HG03025 (cell line): ENCODE measurements around the gene KRTAP4-7.
"Not testable (repeated sequence)": the region's sequence is repeated elsewhere in the genome, so short reads cannot be mapped to it uniquely, and the experiment has no call there.

ENCODE experiments used
- ATAC-seq: cut with Tn5 transposase; IDR thresholded peaks from one replicate; pipeline ENCODE4 v1.9.1; 2021; ENCODE audit warnings: mild to moderate bottlenecking, moderate library complexity; ENCODE audit not compliant: unreplicated experiment, low FRiP score

The KRTAP4-7 gene

GRCh38 chr17:41084100-41084856 is at the start of gene KRTAP4-7:
Gene KRTAP4-7 (plus strand): TSS chr17:41084150. CDS start chr17:41084207, 57 bp downstream.
- not testable (repeated sequence) for ATAC-seq

GRCh38 chr17:41034346-41034935 is 49.5 kb upstream of the KRTAP4-7 start, which contains the start of gene KRTAP1-3:
Gene KRTAP1-3 (minus strand): TSS chr17:41034874. CDS start chr17:41034821, 53 bp downstream.
- ATAC-seq: not testable (repeated sequence)

DNA sequence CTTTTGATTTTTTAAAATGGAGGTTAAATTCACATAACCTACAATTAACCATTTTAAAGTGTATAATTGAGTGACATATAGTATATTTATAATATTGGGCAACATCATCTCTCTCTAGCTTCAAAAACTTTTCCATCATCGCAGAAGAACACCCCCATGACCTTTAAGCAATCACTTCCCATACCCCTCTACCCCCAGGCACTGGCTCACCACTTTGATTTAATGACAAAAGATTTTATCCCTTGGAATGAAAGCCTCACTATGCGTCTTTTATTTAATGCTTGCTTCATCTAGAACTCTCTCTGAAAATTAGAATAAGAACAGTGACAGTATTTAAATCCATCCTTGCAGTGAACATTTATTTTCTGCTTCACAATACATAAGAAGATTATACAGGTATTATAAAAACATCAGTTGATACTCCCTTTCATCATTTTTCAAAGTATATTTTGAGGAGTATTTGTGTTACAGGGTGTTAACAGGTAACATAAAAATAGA is 46.0 kb upstream of the KRTAP4-7 start:
- no peak for ATAC-seq

DNA sequence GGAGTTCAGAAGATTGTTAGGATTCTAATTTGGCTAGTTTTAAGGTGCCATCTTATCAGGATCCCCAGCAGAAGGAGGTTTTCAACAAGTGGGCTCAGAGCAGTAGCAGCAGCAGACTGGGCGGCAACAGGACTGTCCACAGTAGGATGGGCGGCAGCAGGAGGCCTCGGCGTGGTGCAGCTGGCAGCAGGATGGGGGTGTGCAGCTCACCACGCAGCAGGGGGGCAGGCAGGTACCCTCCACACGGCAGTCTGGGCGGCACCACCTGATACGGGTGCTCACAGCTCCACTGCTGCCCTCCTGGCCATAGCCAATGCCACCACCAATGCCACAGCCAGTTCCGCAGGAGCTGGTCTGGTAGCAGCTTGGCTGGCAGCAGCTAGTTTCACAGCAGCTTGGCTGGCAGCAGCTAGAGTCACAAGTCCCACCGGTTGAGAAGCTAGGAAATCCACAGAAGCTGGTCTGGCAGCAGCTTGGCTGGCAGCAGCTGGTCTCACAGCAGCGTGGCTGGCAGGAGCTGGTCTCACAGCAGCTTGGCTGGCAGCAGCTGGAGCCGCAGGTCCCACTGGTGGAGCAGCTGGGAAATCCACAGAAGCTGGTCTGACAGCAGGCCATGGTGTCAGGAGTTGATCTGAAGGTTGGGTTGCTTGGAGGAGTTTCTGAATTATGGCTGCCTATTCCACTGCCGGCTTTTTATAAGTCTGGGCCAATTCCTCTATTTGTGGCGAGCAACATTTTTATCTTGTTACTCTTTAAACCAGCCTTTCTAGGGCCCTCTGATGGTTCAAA is 43.0 kb upstream of the KRTAP4-7 start, which contains the start of gene KRTAP1-1:
TSS of gene KRTAP1-1 (minus strand) at position 668 of the 789 bp plus-strand sequence. CDS start at position 615, 53 bp downstream.
- ATAC-seq: not testable (repeated sequence)

DNA sequence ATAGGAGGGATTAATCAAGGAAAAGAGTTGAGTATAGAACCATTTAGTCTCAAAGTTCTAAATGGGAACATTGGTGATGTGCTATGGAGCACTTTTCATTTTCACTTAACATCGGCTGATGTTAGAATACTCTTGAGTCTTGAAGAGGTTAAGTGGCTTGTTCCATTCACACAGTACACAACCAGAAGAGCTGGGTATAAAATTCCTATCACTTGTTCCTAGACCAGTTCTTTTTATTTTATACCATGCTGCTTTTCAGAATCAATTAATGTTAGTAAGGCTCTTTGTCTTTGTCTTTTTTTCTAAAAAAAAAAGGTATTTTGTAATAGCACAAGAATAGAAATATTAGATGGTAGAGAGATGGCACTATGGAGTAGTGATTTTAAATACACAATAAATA is 41.0 kb upstream of the KRTAP4-7 start:
- no peak for ATAC-seq

- ATAC-seq: not testable (repeated sequence)
These were observed 37.0 kb upstream of the KRTAP4-7 start, which contains the start of gene KRTAP2-1 for GRCh38 chr17:41046735-41047465. Gene KRTAP2-1 (minus strand): TSS chr17:41047316. CDS start chr17:41047267, 49 bp downstream.

DNA sequence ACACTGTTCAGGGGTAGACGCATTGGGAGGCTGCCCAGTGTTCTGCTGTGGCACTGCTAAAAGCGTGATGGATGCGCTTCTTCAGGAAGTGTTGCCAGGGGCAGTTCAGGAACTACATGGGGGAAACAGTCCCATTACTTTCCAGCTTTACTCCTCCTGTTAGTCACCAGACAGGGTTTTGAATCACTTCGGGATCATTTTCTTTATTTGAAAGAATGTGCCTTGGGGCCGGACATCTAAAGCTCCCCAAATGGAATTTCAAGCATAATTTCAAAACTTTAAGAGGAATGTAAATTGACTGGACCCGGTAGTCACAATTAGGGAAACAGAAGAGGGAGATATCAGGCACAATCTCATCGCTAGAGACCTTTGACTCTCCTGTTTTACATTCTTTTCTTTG is 35.5 kb upstream of the KRTAP4-7 start:
- ATAC-seq: no peak

- ATAC-seq: no peak
These were observed 34.8 kb upstream of the KRTAP4-7 start for GRCh38 chr17:41049110-41049509.

- ATAC-seq: no peak
These were observed 31.4 kb upstream of the KRTAP4-7 start for GRCh38 chr17:41052566-41052965.

- ATAC-seq: no peak
These were observed 29.9 kb upstream of the KRTAP4-7 start for GRCh38 chr17:41054025-41054424.

GRCh38 chr17:41054556-41054955 is 29.4 kb upstream of the KRTAP4-7 start:
- ATAC-seq: not testable (repeated sequence)

- not testable (repeated sequence) for ATAC-seq
These were observed 28.8 kb upstream of the KRTAP4-7 start, which contains the start of gene KRTAP2-2 for GRCh38 chr17:41055130-41055529. Gene KRTAP2-2 (minus strand): TSS chr17:41055230. CDS start chr17:41055211, 19 bp downstream.

GRCh38 chr17:41057547-41057946 is 26.4 kb upstream of the KRTAP4-7 start:
- no peak for ATAC-seq

- ATAC-seq: no peak
These were observed 25.2 kb upstream of the KRTAP4-7 start for GRCh38 chr17:41058741-41059140.

- not testable (repeated sequence) for ATAC-seq
These were observed 24.5 kb upstream of the KRTAP4-7 start for GRCh38 chr17:41059276-41060051.

GRCh38 chr17:41060052-41060604 is 23.8 kb upstream of the KRTAP4-7 start, which contains the start of gene KRTAP2-3:
Gene KRTAP2-3 (minus strand): TSS chr17:41060114. CDS start chr17:41060050, 64 bp downstream.
- ATAC-seq: no peak

DNA sequence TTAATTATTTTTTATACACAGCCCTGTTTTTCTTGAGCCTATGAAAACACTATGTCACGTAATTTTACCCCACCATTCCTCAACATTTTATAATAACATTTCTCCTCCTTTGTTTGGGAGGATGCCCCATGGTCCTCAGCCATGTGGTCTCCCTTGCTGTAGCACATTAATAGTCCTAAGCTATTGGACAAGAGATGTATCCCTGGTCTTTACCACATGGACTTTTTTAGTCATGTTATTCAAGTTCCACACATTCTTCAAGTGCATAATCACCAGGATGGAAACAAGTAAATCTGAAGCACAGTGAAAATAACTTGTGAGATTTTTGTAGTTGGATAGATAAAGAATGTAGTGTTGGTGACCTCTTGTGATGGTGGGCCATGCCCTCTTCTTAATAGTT is 22.0 kb upstream of the KRTAP4-7 start:
- no peak for ATAC-seq

GRCh38 chr17:41063449-41063848 is 20.5 kb upstream of the KRTAP4-7 start:
- no peak for ATAC-seq

DNA sequence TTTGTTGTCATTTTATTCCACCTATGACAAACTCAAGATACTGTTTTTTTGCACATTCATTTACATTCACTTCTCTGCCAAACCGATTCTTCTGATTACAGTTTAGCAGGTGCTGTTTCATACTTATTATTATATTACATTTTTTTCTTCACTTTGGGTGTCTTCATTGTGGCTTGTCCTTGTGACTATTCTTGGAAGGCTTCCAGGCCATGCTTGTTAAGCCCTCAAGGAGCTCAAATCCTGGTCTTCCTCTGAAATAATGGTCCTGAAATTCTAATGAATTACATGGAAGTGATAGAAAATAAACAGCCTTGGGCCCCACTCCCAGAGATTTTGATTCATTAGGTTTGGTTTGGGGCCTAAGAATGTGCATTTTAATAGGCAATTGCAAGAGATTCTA is 19.6 kb upstream of the KRTAP4-7 start:
- no peak for ATAC-seq
